CD4-positive, alpha-beta memory T cell (primary cell): ENCODE measurements around the gene PTPRB. TPM values are rescaled to one million over a fixed set of nuclear protein-coding genes. Genes with fewer than 3 reads are reported as not detected.

Experiments used
- CTCF ChIA-PET: fragments of 350-600 bp; sonication (Branson Sonifier 250); formaldehyde crosslinking; loops from one replicate; lab custom pipeline; 2021; ENCODE audit warnings: inconsistent platforms; ENCODE audit not compliant: partially characterized antibody; lab: Charles Lee
- POLR2A ChIA-PET: fragments of 350-600 bp; sonication (Branson Sonifier 250); formaldehyde crosslinking; loops from one replicate; lab custom pipeline; 2021; ENCODE audit not compliant: partially characterized antibody; lab: Charles Lee
- DNase-seq, 5 donors: peaks; one replicate each; pipeline versions ENCODE4 v3.0.0 to v3.0.0-alpha.2; 2020 to 2022; ENCODE audit warnings: mixed read lengths in 1 of 5
- H3K27ac ChIP-seq: one replicate; pipeline ENCODE4 v1.7.0; 2013; ENCODE audit warnings: low read depth, low read length
- H3K27me3 ChIP-seq: 2 replicates; pipeline ENCODE4 v1.7.0; 2013; ENCODE audit warnings: mild to moderate bottlenecking, low read length, moderate library complexity; ENCODE audit not compliant: insufficient read depth
- H3K36me3 ChIP-seq: 2 replicates; pipeline ENCODE4 v1.7.0; 2013; ENCODE audit warnings: mild to moderate bottlenecking, low read length, moderate library complexity; ENCODE audit not compliant: insufficient read depth
- H3K4me1 ChIP-seq: 2 replicates; pipeline ENCODE4 v1.7.0; 2013; ENCODE audit warnings: mild to moderate bottlenecking, low read length, moderate library complexity; ENCODE audit not compliant: insufficient read depth
- H3K4me3 ChIP-seq, 2 donors: one replicate each; pipeline ENCODE4 v1.7.0; 2013; ENCODE audit warnings: low read length in 2 of 2, mild to moderate bottlenecking in 1 of 2
- H3K9me3 ChIP-seq, 2 donors: one replicate each; pipeline ENCODE4 v1.7.0; 2013; ENCODE audit warnings: low read length in 2 of 2, control low read depth in 1 of 2; ENCODE audit not compliant: control insufficient read depth in 1 of 2
- H3K27ac Mint-ChIP-seq, 7 donors: one replicate each; pipeline ENCODE4 v1.8.0; 2020 to 2021; ENCODE audit warnings: mixed read lengths in 7 of 7, mild to moderate bottlenecking in 6 of 7, inconsistent platforms in 3 of 7, moderate library complexity in 3 of 7
- H3K27me3 Mint-ChIP-seq, 2 donors: one replicate each; pipeline ENCODE4 v1.8.0; 2020 to 2021; ENCODE audit warnings: mixed read lengths in 2 of 2
- H3K36me3 Mint-ChIP-seq, 2 donors: one replicate each; pipeline ENCODE4 v1.8.0; 2020 to 2021; ENCODE audit warnings: mixed read lengths in 2 of 2, inconsistent platforms in 1 of 2, mild to moderate bottlenecking in 1 of 2
- H3K4me1 Mint-ChIP-seq, 4 donors: one replicate each; pipeline ENCODE4 v1.8.0; 2020 to 2021; ENCODE audit warnings: mixed read lengths in 4 of 4, mild to moderate bottlenecking in 1 of 4
- H3K4me3 Mint-ChIP-seq, 8 donors: one replicate each; pipeline ENCODE4 v1.8.0; 2020 to 2021; ENCODE audit warnings: mixed read lengths in 8 of 8, mild to moderate bottlenecking in 7 of 8, moderate library complexity in 6 of 8, inconsistent platforms in 3 of 8
- H3K9me3 Mint-ChIP-seq, 8 donors: one replicate each; pipeline ENCODE4 v1.8.0; 2020 to 2021; ENCODE audit warnings: mixed read lengths in 8 of 8, mild to moderate bottlenecking in 5 of 8, inconsistent platforms in 3 of 8, moderate library complexity in 1 of 8
- intact Hi-C: fragments of 100-400 bp; cut with micrococcal nuclease; formaldehyde crosslinking; loops from one replicate; pipeline ENCODE4 v1.15.1; 2023
- polyA plus RNA-seq, 2 donors: library from polyadenylated mRNA; unstranded; fragments of 300-500 nt; fragmentation: Illumina TruSeq; gene quantifications; one replicate each; pipeline ENCODE4 v1.2.3, GENCODE V29; 2021
- total RNA-seq, 2 experiments: library from RNA; stranded (reverse); gene quantifications; one replicate each; pipeline ENCODE4 v1.2.3, GENCODE V29; 2021

The PTPRB gene
- total and polyA plus RNA-seq, 4 experiments from 2014 or later, result not detected

DNA sequence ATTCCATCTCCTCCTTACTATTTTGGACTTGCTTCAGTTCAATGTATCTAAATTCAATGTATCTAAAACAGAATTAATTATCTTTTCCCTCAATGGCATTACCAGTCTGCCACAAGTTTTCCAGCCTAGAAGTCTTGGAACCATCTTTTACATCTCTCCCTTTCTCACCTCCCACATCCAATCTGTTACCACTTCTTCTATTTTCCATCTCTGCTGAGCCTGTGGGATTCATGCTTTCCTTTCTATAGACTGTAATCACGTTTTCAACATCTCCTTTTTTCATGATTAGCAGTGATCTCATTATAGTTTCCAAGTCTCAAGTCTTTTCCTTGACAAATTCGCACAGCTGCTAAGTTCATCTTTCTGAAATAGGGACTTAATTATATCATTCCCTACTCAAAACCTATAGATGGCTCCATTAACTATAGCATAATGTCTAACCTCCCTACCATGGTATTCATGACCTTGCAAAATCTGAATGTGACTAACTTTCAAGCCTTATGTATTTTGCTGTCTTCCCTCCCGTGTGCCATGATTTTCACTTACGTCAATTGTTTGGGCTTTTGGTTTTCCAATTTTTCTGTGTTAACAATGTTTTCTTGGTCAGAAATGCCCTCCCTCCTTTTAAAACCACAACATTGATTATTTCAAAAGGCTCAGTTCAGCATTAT, 20.5 kb upstream of the PTPRB start:
- H3K4me3 Mint-ChIP-seq, result no peak overlapping the region
- no peaks in the 10 kb centered on the region for H3K27me3 ChIP-seq
- H3K4me1 ChIP-seq, result no peaks in the 10 kb centered on the region
- no peaks in the 10 kb centered on the region for H3K9me3 ChIP-seq
- H3K27me3 Mint-ChIP-seq, result peaks cover 1 to 3% of the 10 kb centered on the region in 2 donors
- H3K4me1 Mint-ChIP-seq, result peaks cover 0 to 3% (median under 1%) of the 10 kb centered on the region in 4 donors
- DNase-seq, result no peak
- no peak overlapping the region for H3K27ac Mint-ChIP-seq
- CTCF ChIA-PET, result no interaction called here
- H3K36me3 ChIP-seq, result no peaks in the 10 kb centered on the region
- intact Hi-C loops, result no loop called here
- POLR2A ChIA-PET, result no interaction called here
- H3K9me3 Mint-ChIP-seq, result no peaks in the 10 kb centered on the region
- H3K36me3 Mint-ChIP-seq, result no peaks in the 10 kb centered on the region
- no peak overlapping the region for H3K4me3 ChIP-seq
- H3K27ac ChIP-seq, result no peak overlapping the region

- ChIA-PET POLR2A (no interaction called here), CTCF (no interaction called here)
- no peaks in the 10 kb centered on the region for H3K4me1 Mint-ChIP-seq
- intact Hi-C loops, result no loop called here
- peaks cover 1 to 2% of the 10 kb centered on the region in 2 donors for H3K27me3 Mint-ChIP-seq
- no peak overlapping the region for H3K4me3 ChIP-seq
- no peak overlapping the region for H3K27ac ChIP-seq
- no peak overlapping the region for H3K4me3 Mint-ChIP-seq
- no peak overlapping the region for H3K27ac Mint-ChIP-seq
- no peaks in the 10 kb centered on the region for H3K4me1 ChIP-seq
- H3K9me3 ChIP-seq, result no peaks in the 10 kb centered on the region
- H3K27me3 ChIP-seq, result no peaks in the 10 kb centered on the region
- no peak for DNase-seq
- no peaks in the 10 kb centered on the region for H3K36me3 ChIP-seq
- no peaks in the 10 kb centered on the region for H3K36me3 Mint-ChIP-seq
- H3K9me3 Mint-ChIP-seq, result no peaks in the 10 kb centered on the region
Observed at GRCh38 chr12:70652451-70652850, 15.2 kb upstream of the PTPRB start.

DNA sequence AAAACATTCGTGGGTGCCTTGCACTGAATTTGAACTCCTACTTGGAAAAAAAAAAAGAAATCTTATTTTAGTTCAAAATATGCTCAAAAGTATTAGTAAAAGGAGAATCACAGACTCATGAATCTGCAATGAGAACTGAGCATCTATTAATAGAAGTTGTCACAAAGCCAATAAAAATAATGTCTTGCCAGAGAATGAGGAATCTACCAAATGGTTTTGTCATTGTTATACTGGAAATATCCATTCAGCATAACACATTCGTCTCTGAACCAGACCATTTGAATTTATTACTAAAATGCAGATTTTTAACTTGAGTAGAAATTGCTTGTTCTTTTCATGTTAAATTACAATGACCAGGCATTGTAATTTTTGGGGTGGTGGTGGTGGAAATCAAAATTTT, 11.6 kb upstream of the PTPRB start:
- H3K36me3 ChIP-seq, result no peaks in the 10 kb centered on the region
- ChIA-PET POLR2A (no interaction called here), CTCF (no interaction called here)
- DNase-seq, result no peak
- H3K27ac ChIP-seq, result no peak overlapping the region
- H3K27ac Mint-ChIP-seq, result no peak overlapping the region
- no peaks in the 10 kb centered on the region for H3K27me3 ChIP-seq
- no peak overlapping the region for H3K4me3 ChIP-seq
- no peaks in the 10 kb centered on the region for H3K4me1 Mint-ChIP-seq
- H3K9me3 Mint-ChIP-seq, result no peaks in the 10 kb centered on the region
- no peaks in the 10 kb centered on the region for H3K9me3 ChIP-seq
- H3K4me3 Mint-ChIP-seq, result no peak overlapping the region
- H3K4me1 ChIP-seq, result no peaks in the 10 kb centered on the region
- intact Hi-C loops, result no loop called here
- H3K36me3 Mint-ChIP-seq, result no peaks in the 10 kb centered on the region
- H3K27me3 Mint-ChIP-seq, result peaks cover 0 to 3% of the 10 kb centered on the region in 2 donors

GRCh38 chr12:70648191-70648590, 11.0 kb upstream of the PTPRB start:
- no peak for DNase-seq
- ChIA-PET CTCF (no interaction called here), POLR2A (no interaction called here)
- peaks cover 0 to 3% of the 10 kb centered on the region in 2 donors for H3K27me3 Mint-ChIP-seq
- H3K4me3 Mint-ChIP-seq, result no peak overlapping the region
- H3K4me3 ChIP-seq, result no peak overlapping the region
- H3K27me3 ChIP-seq, result no peaks in the 10 kb centered on the region
- no peaks in the 10 kb centered on the region for H3K4me1 Mint-ChIP-seq
- H3K27ac Mint-ChIP-seq, result no peak overlapping the region
- H3K36me3 ChIP-seq, result no peaks in the 10 kb centered on the region
- no peaks in the 10 kb centered on the region for H3K9me3 Mint-ChIP-seq
- no peaks in the 10 kb centered on the region for H3K36me3 Mint-ChIP-seq
- no peaks in the 10 kb centered on the region for H3K4me1 ChIP-seq
- intact Hi-C loops, result no loop called here
- no peaks in the 10 kb centered on the region for H3K9me3 ChIP-seq
- no peak overlapping the region for H3K27ac ChIP-seq

DNA sequence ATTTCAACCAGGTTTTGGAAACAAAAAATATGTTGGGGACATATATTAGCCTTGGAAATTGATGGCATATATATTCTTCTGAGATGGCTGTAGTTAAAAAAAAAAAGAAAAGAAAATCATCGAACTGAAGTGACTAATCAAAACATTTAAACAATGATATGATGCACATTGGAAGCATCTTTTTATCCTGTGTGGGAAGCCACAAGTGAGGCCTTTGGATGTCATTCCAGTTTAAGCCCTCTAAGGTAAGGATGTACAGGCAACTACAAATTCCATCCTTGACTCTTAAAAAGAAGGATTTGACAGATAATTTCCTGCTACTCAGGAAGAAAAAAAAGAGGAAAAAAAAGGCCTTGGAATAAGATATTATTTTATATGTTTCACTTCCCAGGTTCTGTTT, 9.6 kb upstream of the PTPRB start:
- ChIA-PET CTCF (no interaction called here), POLR2A (no interaction called here)
- no peaks in the 10 kb centered on the region for H3K36me3 ChIP-seq
- H3K27me3 ChIP-seq, result no peaks in the 10 kb centered on the region
- no peaks in the 10 kb centered on the region for H3K36me3 Mint-ChIP-seq
- H3K4me3 Mint-ChIP-seq, result no peak overlapping the region
- no peak for DNase-seq
- H3K4me1 Mint-ChIP-seq, result no peaks in the 10 kb centered on the region
- no peaks in the 10 kb centered on the region for H3K9me3 ChIP-seq
- no peak overlapping the region for H3K27ac Mint-ChIP-seq
- peaks cover 3 to 5% of the 10 kb centered on the region in 2 donors for H3K27me3 Mint-ChIP-seq
- no peak overlapping the region for H3K27ac ChIP-seq
- intact Hi-C loops, result no loop called here
- H3K9me3 Mint-ChIP-seq, result no peaks in the 10 kb centered on the region
- H3K4me3 ChIP-seq, result no peak overlapping the region
- H3K4me1 ChIP-seq, result no peaks in the 10 kb centered on the region

DNA sequence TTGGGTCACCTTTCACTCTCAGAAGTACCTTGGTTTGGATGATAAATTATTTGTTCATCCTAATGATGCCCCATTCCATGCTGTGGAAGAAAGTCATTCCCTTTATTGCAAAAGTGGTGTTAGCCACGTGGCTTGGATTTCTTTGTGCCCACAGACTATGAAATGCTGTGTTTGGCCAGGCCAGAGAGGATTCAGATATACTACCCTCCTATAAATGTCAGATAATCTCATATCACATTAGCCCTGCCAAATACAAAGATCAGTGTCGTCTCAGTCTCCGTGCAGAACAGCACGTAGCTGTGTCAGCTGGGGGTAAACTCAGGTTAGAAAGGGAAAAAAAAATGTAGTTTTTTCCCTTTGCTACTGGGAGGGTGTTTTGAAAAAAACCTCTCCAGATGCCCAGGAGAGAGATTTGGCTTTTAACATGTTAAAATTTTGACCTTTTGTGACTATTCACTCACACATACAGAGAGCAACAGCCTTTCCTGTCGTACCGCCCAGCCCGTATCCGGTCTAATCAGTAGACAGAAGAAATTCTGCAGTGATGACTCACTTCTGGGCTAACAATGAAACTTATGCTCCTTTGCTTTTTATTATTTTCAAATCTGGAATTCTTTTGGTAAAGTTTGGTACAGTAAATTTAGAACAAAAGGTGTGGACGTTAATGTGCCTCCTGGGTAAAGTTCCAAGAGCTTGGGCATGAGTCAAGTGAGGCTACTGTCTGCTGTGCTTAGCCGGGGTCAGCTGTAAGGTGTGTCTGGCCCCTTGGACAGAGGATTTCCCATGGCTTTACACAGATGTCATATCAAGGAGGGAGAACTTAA, 8.5 kb upstream of the PTPRB start:
- Mint-ChIP-seq H3K36me3 (no peaks in the 10 kb centered on the region), H3K4me3 (peak overlapping the region in 1 of 8 donors; percentile 6)
- intact Hi-C loops, result no loop called here

DNA sequence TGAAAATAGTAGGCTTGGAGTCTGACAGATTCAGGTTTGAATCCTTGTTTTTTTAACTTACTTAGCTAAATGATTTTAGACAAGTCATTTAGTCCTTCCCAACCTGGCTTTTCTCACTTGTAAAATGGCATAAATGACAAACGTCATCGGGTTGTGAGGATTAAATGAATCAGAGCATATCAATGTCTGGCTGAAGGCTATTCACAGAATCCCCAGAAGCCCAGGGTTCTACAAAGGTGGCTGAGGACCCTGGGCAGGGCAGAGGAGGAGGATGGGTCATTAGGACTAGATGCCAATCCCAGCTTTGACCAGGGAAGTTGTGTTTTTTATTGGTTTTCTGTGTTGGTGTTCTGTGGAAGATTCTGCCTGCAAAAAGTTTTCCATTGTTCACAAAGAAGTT, 7.6 kb upstream of the PTPRB start:
- POLR2A ChIA-PET, result no interaction called here
- CTCF ChIA-PET, result no interaction called here
- no peak overlapping the region for H3K4me3 Mint-ChIP-seq

More for the DNA sequence above, 8.5 kb upstream of the PTPRB start:
- Histone ChIP-seq H3K4me3 (no peak overlapping the region), H3K4me1 (no peaks in the 10 kb centered on the region), H3K9me3 (no peaks in the 10 kb centered on the region), H3K27me3 (no peaks in the 10 kb centered on the region), H3K36me3 (no peaks in the 10 kb centered on the region), H3K27ac (no peak overlapping the region)
- ChIA-PET CTCF (no interaction called here), POLR2A (no interaction called here)
- Mint-ChIP-seq H3K27ac (no peak overlapping the region), H3K9me3 (no peaks in the 10 kb centered on the region), H3K4me1 (no peaks in the 10 kb centered on the region), H3K27me3 (peaks cover 4 to 6% of the 10 kb centered on the region in 2 donors)
- peak in 1 of 5 donors; percentile 9 for DNase-seq

More for the DNA sequence above, 7.6 kb upstream of the PTPRB start:
- H3K27me3 Mint-ChIP-seq, result peaks cover 4 to 6% of the 10 kb centered on the region in 2 donors
- Histone ChIP-seq H3K4me1 (no peaks in the 10 kb centered on the region), H3K4me3 (no peak overlapping the region), H3K9me3 (no peaks in the 10 kb centered on the region), H3K36me3 (no peaks in the 10 kb centered on the region), H3K27me3 (no peaks in the 10 kb centered on the region), H3K27ac (no peak overlapping the region)
- no peak overlapping the region for H3K27ac Mint-ChIP-seq
- no peak for DNase-seq
- H3K9me3 Mint-ChIP-seq, result no peaks in the 10 kb centered on the region
- H3K36me3 Mint-ChIP-seq, result no peaks in the 10 kb centered on the region
- no peaks in the 10 kb centered on the region for H3K4me1 Mint-ChIP-seq
- intact Hi-C loops, result no loop called here
